Limb (tissue), 2 donors: ENCODE results near the gene ZC3H7A.

ENCODE experiments used
- DNase-seq, 2 donors: peaks; one replicate each; pipeline ENCODE4 v3.0.0-alpha.2; 2016; ENCODE audit errors: extremely low spot score in 2 of 2

Gene ZC3H7A

GRCh38 chr16:11707679-11708197 lies 89.3 kb downstream of the ZC3H7A start:
- DNase-seq = no peak

DNA sequence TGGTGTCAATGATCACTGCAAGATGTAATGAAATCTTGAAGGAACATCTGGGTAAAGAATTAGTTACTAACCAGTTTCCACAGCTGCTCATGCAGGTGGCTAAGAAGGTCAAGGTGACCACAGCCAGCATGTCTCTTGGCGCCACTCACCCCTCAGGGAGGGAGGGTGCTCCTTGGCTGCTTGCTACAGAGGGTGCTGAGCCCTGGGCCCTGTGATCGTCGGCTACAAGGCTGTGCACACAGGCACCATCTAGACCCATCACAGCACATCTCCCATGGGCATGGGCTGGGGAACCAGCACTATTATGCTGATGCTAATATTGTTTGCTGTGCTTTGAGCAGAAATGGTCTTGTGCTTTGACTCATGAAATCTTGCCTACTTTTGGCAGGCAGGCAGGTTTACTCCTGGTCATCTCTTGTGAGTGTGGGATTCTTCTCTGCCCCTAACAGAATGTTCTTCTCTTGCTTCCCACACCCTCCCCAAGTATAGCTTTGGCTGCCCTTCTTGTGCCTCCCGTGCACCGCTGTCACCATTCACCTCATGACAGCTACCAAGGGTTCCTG lies 90.8 kb downstream of the ZC3H7A start:
- DNase-seq = no peak

DNA sequence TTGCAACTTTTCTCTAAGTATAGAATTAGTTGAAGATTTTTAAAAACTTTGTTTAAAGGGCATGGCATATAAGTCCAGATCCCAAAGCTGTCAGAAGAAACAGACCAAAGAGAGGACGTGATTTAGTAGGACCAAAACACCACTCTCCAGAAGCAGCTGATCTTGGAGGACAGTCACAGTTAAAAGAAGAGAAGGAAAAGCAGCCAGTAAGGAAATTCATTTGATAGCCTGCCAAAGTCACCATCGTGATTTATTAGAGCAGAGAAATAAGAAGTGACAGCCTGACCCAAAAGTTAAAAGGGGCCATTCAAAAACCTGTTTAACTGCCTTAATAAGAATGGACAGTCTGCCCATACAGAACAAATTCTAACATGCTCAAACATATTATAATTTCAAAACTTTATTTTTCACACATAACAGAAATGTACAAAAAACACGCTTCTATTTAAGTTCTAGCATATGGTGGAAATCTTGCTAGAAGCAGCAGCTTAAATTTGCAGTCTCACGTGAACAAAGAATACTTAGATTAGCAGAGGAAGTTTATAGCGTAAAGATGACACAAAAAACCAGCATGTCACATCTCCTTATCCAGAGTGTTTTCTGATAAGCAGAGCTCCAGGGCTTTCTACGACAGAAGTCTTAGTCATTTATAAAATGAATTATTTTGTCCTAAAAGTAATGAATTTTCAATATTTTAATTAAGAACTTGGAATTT lies 91.6 kb downstream of the ZC3H7A start:
- no peak for DNase-seq
